ENCODE data around the gene PDE8A.

The PDE8A gene

GRCh38 chr15:84953726-84954125, 27.9 kb upstream of the PDE8A start:
- Histone ChIP-seq H3K27ac (ENCODE audit: low read length) (no peak overlapping the region), H3K9me3 (replicated peaks; ENCODE audit: insufficient read depth, low read length) (no peaks in the 10 kb centered on the region), H4K20me1 (ENCODE audit: insufficient read depth, low read length) (no peaks in the 10 kb centered on the region), H3K9ac (ENCODE audit: low read length) (no peak overlapping the region), H3K4me1 (ENCODE audit: low read length) (no peaks in the 10 kb centered on the region), H2AFZ (ENCODE audit: low read length) (no peak overlapping the region), H3K9me2 (replicated peaks; ENCODE audit: insufficient read depth, low read length) (no peaks in the 10 kb centered on the region), H3K4me2 (ENCODE audit: low read depth, low read length) (no peak overlapping the region), H3F3A (ENCODE audit: insufficient read depth, low read length) (no peaks in the 10 kb centered on the region), H3K79me2 (ENCODE audit: low read length) (no peaks in the 10 kb centered on the region), H3K36me3 (replicated peaks; ENCODE audit: insufficient read depth, low read length) (no peaks in the 10 kb centered on the region), H3K4me3 (ENCODE audit: low read length) (no peak overlapping the region), H3K27me3 (replicated peaks; ENCODE audit: insufficient read depth, low read length) (no peaks in the 10 kb centered on the region)
- TF ChIP-seq CTCF (IDR thresholded peaks at IDR 0.05; ENCODE audit: low read length) (no peak), EZH2 (optimal IDR thresholded peaks at IDR 0.05; ENCODE audit: low read depth, low read length) (no peak), EZH2phosphoT487 (IDR thresholded peaks at IDR 0.05; ENCODE audit: low read length) (no peak)
- DNase-seq, result no peak

GRCh38 chr15:84955089-84955848, 26.4 kb upstream of the PDE8A start:
- Histone ChIP-seq H3K4me1 (ENCODE audit: low read length) (0 out of 2 replicates have a peak, but pooled peaks cover 5% of the 10 kb centered on the region), H4K20me1 (ENCODE audit: insufficient read depth, low read length) (no peaks in the 10 kb centered on the region), H3K9me2 (replicated peaks; ENCODE audit: insufficient read depth, low read length) (no peaks in the 10 kb centered on the region), H3K4me3 (ENCODE audit: low read length) (no peak overlapping the region), H3F3A (ENCODE audit: insufficient read depth, low read length) (no peaks in the 10 kb centered on the region), H3K27me3 (replicated peaks; ENCODE audit: insufficient read depth, low read length) (no peaks in the 10 kb centered on the region), H2AFZ (ENCODE audit: low read length) (no peak overlapping the region), H3K36me3 (replicated peaks; ENCODE audit: insufficient read depth, low read length) (no peaks in the 10 kb centered on the region), H3K9ac (ENCODE audit: low read length) (no peak overlapping the region), H3K4me2 (ENCODE audit: low read depth, low read length) (no peak overlapping the region), H3K9me3 (replicated peaks; ENCODE audit: insufficient read depth, low read length) (no peaks in the 10 kb centered on the region), H3K27ac (ENCODE audit: low read length) (no peak overlapping the region), H3K79me2 (ENCODE audit: low read length) (no peaks in the 10 kb centered on the region)
- DNase-seq, result no peak
- peak; percentile 27; the same call in 1 of the 2 replicates for TF ChIP-seq CTCF (IDR thresholded peaks at IDR 0.05; ENCODE audit: low read length)
- TF ChIP-seq EZH2phosphoT487 (IDR thresholded peaks at IDR 0.05; ENCODE audit: low read length), result no peak
- TF ChIP-seq EZH2 (optimal IDR thresholded peaks at IDR 0.05; ENCODE audit: low read depth, low read length), result no peak

- no peak overlapping the region for H3K4me2 ChIP-seq (ENCODE audit: low read depth, low read length)
- no peak overlapping the region for H3K4me3 ChIP-seq (ENCODE audit: low read length)
- H3K27me3 ChIP-seq (replicated peaks; ENCODE audit: insufficient read depth, low read length), result no peaks in the 10 kb centered on the region
- H4K20me1 ChIP-seq (ENCODE audit: insufficient read depth, low read length), result no peaks in the 10 kb centered on the region
- H2AFZ ChIP-seq (ENCODE audit: low read length), result no peak overlapping the region
- H3K36me3 ChIP-seq (replicated peaks; ENCODE audit: insufficient read depth, low read length), result no peaks in the 10 kb centered on the region
- no peaks in the 10 kb centered on the region for H3K9me2 ChIP-seq (replicated peaks; ENCODE audit: insufficient read depth, low read length)
- TF ChIP-seq EZH2 (optimal IDR thresholded peaks at IDR 0.05; ENCODE audit: low read depth, low read length), result no peak
- H3F3A ChIP-seq (ENCODE audit: insufficient read depth, low read length), result no peaks in the 10 kb centered on the region
- no peak overlapping the region for H3K27ac ChIP-seq (ENCODE audit: low read length)
- no peak overlapping the region for H3K9ac ChIP-seq (ENCODE audit: low read length)
- H3K79me2 ChIP-seq (ENCODE audit: low read length), result no peaks in the 10 kb centered on the region
- no peaks in the 10 kb centered on the region for H3K9me3 ChIP-seq (replicated peaks; ENCODE audit: insufficient read depth, low read length)
- H3K4me1 ChIP-seq (ENCODE audit: low read length), result 0 out of 2 replicates have a peak, but pooled peaks cover 5% of the 10 kb centered on the region
- no peak for DNase-seq
These were observed 25.5 kb upstream of the PDE8A start for GRCh38 chr15:84956199-84956598.
